Stimulated activated CD4-positive, alpha-beta T cell treated with anti-CD3 and anti-CD28 coated beads, TNF-alpha, amount 100 ng/mL, for 24 hours (primary cell): ENCODE measurements around the gene MAB21L4.

Source experiments
- DNase-seq, 3 experiments: peaks; one replicate each; pipeline ENCODE4 v3.0.0-alpha.2; 2020; ENCODE audit warnings: low read depth in 3 of 3

MAB21L4 gene

GRCh38 chr2:240894836-240895558, 959 bp downstream of the MAB21L4 start:
- no peak for DNase-seq

GRCh38 chr2:240894006-240894405, 1.9 kb downstream of the MAB21L4 start:
- DNase-seq: no peak

GRCh38 chr2:240893363-240893844, 2.6 kb downstream of the MAB21L4 start:
- peak; percentile 2 to 74 (median 45) for DNase-seq

GRCh38 chr2:240892925-240893324, 3.0 kb downstream of the MAB21L4 start:
- DNase-seq: no peak

- DNase-seq: no peak
These were observed 3.6 kb downstream of the MAB21L4 start for GRCh38 chr2:240892356-240892755.

- no peak for DNase-seq
These were observed 4.2 kb downstream of the MAB21L4 start for GRCh38 chr2:240891492-240892340.

- no peak for DNase-seq
These were observed 5.3 kb downstream of the MAB21L4 start for GRCh38 chr2:240890691-240891090.

GRCh38 chr2:240889601-240890560, 6.1 kb downstream of the MAB21L4 start:
- no peak for DNase-seq

- no peak for DNase-seq
These were observed 6.9 kb downstream of the MAB21L4 start for GRCh38 chr2:240888890-240889573.

- DNase-seq: no peak
These were observed 7.6 kb downstream of the MAB21L4 start for GRCh38 chr2:240888130-240888889.

GRCh38 chr2:240887631-240888030, 8.3 kb downstream of the MAB21L4 start:
- DNase-seq: no peak

GRCh38 chr2:240886678-240887609, 9.0 kb downstream of the MAB21L4 start:
- no peak for DNase-seq

GRCh38 chr2:240886023-240886565, 9.9 kb downstream of the MAB21L4 start:
- no peak for DNase-seq

- DNase-seq: no peak
These were observed 10.4 kb downstream of the MAB21L4 start for GRCh38 chr2:240885566-240885965.

GRCh38 chr2:240884745-240885144, 11.2 kb downstream of the MAB21L4 start:
- DNase-seq: no peak

- no peak for DNase-seq
These were observed 11.7 kb downstream of the MAB21L4 start for GRCh38 chr2:240884221-240884620.

GRCh38 chr2:240881913-240882312, 14.0 kb downstream of the MAB21L4 start:
- no peak for DNase-seq

GRCh38 chr2:240879105-240879504, 16.9 kb downstream of the MAB21L4 start:
- DNase-seq: no peak
